ENCODE data around the gene OLIG2. TPM values are rescaled to one million over a fixed set of nuclear protein-coding genes. Genes with fewer than 3 reads are reported as not detected.

OLIG2 gene
- polyA plus RNA-seq, 5 donors = not detected

DNA sequence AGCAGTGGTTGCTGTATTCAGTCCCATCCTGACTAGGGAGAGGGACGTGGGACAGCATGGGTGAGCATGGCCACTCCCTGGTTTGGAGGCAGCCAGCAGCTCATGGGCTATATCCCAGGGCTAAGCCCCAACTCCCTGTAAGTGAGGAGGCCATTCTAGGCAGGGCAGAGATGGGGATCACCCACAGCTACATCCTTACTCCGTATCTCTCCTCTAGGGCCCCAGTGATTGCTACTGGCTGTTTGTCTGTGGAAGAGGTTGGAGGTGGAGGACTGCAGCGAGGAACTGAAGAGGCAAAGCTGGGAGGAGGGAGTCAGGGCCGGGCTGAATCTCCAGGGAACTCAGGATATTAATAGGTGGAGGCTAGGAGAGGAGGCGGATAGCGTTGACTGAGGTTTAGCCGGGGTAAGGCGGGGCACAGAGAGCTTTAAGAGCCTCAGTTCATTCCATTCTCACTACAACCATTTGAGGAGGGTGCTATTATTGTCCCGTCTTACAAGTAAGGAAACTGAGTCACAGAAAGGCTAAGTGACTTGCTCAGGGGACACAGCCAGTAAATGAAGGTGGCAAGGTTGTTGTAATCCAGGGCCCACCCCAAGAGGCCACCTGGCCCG, 6.8 kb downstream of the OLIG2 start:
- no peak for DNase-seq

DNA sequence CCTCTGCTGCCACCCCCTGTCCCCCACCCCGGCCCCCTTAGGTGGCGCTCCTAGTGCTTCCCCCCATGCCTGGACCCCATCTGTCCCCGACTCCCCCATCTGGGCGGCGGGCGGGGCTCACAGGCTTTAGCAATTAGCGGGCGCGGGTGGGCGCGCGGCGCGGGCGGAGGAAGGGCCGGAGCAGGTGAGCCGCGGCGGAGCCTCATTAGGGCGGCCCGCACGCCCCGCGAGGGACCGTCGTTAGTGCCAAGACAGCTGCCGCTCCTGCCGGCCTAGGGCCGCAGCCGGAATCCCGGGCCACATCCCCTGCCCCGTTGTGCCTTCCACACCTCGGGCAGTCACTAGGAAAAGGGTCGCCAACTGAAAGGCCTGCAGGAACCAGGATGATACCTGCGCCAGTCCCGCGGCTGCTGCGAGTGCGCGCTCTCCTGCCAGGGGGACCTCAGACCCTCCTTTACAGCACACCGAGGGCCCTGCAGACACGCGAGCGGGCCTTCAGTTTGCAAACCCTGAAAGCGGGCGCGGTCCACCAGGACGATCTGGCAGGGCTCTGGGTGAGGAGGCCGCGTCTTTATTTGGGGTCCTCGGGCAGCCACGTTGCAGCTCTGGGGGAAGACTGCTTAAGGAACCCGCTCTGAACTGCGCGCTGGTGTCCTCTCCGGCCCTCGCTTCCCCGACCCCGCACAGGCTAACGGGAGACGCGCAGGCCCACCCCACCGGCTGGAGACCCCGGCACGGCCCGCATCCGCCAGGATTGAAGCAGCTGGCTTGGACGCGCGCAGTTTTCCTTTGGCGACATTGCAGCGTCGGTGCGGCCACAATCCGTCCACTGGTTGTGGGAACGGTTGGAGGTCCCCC, 7.6 kb downstream of the OLIG2 start:
- DNase-seq = no peak

DNA sequence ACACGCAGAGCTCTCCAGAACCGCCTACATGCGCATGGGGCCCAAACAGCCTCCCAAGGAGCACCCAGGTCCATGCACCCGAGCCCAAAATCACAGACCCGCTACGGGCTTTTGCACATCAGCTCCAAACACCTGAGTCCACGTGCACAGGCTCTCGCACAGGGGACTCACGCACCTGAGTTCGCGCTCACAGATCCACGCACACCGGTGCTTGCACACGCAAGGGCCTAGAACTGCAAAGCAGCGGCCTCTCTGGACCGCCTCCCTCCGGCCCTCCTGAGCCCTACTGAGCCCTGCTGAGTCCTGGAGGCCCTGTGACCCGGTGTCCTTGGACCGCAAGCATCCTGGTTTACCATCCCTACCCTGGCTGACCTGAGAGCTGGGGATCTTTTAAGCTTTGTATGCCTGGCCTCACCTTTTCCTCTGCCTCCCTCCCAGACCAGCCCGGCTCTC, 8.3 kb downstream of the OLIG2 start:
- DNase-seq = no peak

DNA sequence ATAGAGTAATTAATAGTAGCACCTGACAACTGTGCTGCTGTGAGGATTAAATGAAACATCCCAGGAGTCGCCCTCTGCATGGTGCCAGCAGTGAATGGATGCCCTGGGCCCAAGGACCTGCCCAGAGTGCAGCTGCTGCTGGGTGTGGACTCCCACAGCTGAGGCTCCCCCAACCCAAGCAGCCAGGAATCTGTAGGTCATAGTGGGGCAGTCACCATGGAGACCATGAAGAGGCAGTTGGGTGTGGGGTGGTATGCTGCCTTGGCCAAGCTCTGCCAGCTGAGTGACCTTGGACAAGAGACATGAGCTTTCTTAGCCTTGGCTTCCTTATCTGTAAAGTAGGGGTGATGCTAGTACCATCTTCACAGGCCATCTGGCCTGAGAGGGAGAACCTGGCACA, 9.4 kb downstream of the OLIG2 start:
- DNase-seq = no peak

DNA sequence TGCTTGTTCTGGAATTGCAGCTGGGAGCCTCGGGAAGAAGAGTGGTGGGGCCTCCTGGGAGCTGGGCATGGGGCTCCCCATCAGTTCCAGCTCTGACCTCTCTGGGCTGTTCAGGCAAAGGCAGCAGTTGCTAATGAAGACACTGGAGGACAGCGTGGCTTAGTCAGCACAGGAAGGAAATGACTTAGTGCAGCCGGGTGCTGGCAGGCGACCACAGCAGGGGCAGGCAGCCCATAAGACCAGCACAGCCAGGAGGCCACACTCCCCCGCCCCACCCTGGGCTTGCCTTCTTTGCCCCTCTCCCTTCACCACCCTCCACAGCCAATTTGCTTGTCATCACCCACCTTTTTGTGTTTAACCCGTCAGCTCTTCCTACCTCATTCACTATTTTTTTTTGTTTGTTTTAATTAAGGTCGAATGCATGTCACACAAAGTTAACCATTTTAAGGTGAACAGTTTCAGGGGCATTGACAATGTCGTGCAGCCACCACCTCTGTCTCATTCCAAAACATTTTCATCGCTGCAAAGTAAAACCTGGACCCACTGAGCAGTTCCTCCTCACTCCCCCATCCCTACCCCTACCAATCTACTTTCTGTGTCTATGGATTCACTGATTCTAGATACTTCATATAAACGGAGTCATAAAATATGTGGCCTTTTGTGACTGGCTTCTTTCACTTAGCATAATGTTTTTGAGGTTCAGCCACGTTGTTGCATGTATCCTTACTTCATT, 10.9 kb downstream of the OLIG2 start:
- DNase-seq = no peak

DNA sequence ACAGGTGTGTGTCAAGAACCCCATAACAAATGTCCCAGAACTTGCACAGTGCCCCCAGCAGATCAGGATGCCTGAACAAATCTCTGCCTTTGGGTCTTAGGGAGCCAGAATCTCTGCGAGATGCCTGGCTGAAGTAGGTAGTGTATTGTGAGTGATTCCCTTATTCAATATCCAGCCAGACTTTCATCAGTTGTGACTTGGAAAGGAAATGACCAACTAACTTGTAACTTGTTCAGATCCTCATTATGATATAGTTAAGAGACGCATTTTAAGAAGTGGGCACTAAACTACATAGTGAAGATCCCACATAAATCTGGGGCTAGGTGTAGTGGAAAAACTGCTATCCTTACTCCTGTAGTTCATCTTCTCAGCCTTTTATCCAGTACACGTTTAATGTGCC, 11.8 kb downstream of the OLIG2 start:
- DNase-seq = no peak

DNA sequence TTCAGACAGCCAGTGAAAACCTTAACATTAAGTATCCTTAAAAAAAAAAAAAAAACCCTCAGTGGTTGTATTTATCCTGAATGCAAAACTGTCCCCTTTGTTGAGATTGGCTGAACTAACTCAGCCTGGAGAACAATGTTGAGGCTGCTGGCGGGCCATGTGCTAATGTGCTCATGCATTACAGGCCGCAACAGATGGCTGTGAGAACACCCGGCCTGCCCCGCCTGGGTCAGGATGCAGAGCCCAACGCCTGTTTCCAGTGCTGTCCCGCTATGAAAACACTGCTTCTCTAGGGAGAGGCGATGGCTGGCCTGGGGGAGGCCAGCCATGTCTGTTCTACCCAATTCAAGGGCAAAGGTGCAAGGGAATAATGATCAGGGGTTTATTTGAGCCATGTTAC, 13.8 kb downstream of the OLIG2 start:
- no peak for DNase-seq

DNA sequence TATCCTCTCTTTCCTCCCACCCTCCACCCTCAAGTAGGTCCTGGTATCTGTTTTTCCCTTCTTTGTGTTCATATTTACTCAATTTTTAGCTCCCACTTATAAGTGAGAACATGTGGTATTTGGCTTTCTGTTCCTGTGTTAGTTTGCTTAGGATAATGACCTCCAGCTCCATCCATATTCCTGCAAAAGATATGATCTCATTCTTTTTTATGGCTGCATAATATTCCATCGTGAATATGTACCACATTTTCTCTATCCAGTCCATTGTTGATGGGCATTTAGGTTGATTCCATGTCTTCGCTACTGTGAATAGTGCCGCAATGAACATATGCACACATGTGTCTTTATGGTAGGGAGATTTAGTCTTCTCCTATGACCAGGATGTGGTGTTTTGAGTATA, 14.5 kb downstream of the OLIG2 start:
- no peak for DNase-seq

DNA sequence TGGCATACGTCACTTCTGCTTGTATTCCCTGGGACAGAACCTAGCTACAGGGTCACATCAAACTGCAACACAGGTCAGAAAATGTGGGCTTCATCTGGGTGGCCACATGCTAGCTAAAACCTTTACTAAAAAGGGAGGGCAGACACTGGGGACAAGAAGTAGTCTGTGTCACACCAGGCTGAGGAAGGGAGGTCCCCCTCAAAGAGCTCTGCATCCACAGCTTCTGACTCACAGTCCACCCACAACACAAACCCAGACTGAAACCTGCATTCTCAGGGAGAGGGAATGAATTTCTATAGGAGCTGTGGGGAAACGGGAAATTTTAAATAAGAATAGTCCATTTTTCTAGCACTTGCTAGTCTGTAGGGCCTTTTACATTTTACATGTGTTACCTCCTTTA, 16.2 kb downstream of the OLIG2 start:
- no peak for DNase-seq

DNA sequence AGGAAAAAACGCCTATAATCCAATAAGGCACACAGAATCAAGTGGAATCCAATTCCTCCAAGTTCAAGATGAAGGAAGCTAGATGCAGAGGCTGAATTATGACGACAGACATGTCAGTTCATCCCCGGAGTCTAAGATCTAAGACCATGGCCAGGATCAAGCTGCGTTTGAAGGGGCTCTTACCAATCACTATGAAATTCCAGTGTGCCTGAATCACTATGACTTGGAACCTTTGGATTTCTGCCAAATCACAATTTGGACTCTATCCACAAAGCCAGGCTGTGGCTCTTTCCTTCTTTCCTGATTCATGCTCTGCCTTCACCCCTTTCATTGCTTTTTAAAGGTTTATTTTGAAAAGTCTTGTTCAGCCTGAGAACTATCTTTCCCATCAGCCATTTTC, 17.1 kb downstream of the OLIG2 start:
- no peak for DNase-seq

DNA sequence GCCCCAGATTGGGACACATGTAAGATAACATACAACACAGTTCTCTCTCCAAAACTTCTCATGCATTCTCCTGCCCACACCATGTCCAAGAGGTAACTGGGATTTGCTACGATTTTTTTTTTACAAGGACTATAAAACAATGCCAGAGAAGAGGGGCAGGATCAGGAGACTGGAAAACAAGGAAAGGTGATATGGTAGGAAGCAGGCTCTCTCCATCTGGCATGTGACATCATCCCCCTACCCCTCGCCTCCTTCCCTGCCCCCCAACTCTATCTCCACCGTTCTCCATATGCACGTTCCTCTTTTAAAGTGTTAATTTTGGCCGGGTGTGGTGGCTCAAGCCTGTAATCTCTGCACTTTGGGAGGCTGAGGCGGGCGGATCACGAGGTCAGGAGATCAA, 20.7 kb downstream of the OLIG2 start:
- no peak for DNase-seq

DNA sequence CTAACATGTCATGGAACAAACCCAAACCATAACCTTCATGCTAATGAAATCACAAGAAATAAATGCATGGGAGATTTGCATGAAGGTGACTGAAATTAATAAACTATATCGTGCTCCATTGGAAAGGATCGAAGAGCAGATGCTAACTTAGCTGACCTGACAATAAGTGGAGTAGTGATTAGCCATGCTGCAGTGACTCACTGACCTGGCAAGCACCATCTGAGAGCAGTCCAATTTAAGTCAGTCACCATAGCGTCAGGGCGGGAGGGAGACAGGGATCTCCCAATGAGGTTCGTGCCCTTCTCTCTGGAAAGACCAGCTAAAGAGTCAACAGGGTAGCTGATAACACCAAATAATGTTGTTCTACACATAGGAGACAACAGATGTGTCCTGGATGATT, 21.5 kb downstream of the OLIG2 start:
- no peak for DNase-seq

DNA sequence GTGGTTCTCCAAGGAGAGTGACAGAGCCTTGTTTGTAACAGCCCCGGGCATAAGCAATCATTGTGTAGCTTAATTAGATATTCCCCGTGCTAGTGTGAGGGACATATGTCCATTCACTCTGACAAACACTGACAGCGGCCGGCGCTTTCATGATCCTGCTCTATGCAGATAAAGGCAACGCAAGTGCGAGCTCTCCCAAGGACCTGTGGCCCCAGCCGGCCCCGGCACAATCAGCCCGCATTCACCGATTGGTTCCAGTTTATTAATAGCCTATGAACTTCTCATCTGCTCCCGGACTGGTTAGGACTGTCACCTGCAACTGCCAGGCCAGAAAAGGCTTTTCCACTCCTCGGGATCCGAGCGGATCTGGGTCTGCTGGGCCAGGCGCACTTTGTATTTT, 26.2 kb downstream of the OLIG2 start:
- DNase-seq = no peak

DNA sequence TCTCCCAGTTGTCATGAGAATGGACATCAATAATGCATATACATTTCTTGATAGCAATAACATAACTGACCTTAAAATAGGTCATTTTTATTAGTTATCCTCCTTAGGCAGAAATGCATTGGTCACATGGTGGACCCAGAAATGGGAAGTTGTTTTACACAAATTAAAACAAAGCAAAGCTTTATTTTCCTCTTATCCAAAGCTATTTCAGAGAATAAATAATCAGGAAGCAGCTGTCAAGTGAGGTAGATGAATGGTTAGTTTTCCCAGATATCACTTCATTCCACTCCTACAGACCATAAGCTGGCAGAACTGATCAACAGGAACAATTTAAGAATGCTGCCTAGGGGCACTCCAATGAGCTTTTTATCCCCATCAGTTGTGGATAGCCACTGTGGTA, 28.2 kb downstream of the OLIG2 start:
- DNase-seq = no peak

DNA sequence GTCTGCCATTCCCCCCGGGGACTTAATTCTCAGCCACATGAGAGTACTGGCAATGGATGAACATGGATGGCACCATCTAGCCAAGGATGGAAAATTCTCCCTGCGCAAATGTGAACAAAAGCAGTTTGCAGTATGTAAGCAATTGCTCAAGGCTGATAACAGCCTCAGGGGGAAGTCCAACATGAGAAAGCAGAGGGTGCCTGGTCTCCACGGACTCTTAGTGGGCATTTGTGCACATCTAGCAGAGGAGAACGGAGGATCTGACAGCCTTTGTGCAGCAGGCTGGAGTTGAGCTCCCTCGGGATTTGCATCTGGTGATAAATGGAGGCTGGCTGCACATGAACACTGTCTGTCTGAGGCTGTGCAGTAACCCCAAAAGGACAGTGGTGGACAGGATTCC, 30.3 kb downstream of the OLIG2 start:
- no peak for DNase-seq

DNA sequence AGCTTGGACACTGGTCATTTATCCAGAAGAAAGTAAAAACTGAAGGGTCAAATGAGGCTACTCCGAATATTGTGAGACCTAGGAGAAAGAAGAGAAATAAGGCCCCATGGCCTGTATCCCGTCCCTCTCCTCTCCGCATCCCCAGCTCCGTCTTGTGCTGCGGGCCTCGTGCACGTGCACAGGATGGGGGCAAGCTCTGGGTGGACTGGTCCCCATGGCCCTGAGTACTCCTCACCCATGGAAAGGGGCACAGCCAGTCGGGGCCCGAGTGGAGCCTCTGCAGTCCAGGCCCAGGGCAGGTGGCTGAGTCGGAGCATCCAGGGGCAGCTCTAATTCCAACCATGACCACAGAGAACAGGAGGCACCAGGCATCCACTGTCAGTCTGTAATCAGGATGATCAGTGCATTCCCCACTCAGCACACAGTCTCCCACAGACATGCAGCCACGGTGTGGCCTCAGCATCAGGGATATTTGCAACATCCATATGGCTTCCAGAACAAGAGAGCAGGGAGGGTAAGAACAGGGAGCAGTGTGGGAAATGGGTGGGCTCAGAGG, 31.7 kb downstream of the OLIG2 start:
- DNase-seq = no peak

DNA sequence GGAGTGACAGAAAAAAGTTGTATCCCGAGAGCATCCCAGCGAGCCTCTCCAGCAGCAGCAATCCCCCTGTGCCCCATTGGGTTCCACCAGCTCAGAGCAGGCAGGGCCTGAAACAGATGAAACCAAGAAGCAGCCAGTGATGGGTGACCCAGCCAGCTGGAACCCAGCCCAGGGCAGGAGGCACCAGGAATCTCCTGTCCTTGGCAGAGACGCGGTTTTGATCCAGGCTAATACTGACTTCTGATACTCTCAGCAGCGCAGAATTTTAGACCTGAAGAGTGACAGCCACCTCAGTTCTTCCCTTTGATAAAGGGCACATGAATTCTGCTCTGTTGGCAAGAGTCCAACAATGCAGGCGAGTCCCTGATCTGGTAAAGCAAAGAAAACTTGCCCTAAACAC, 32.8 kb downstream of the OLIG2 start:
- no peak for DNase-seq

DNA sequence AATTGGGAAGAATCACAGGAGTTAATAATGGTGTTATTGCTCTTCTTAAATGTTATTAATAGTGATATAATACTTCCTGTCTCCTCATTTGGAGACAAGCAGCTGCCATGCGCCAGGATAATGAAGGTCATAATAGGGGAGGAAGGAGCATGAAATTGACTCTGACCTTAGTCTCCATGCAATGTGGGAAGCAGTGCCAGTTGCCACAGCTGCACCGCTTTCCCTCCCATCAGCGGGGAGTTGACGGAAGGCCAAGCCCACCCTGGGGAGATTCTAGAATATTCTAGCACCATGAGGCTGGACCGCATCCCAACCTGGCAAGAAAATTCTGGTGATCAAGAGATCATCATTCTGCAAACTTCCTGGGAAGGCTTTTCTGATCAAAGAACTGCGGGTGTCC, 33.2 kb downstream of the OLIG2 start:
- DNase-seq = no peak

DNA sequence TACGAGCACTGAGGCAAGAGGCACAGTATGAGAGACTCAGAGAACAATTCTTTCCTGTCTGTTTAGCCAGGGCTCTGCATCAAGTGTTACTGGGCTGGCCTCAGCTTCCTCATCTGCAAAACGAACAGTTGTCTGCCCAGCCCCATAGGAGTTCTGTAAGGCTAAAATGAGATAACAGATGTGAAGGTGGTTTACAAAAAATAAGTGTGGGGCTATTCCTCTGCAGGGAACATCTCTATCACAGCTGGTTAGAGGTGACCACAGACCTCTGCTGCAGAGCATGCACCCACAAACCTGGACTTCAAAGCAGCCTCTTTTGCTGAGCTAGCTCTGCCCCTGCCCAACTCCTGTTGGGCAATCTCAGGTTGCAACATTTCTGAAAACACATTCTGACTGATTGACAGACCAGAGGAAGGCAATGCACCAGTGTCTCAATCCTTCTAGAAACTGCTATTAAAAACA, 33.7 kb downstream of the OLIG2 start:
- DNase-seq = no peak

DNA sequence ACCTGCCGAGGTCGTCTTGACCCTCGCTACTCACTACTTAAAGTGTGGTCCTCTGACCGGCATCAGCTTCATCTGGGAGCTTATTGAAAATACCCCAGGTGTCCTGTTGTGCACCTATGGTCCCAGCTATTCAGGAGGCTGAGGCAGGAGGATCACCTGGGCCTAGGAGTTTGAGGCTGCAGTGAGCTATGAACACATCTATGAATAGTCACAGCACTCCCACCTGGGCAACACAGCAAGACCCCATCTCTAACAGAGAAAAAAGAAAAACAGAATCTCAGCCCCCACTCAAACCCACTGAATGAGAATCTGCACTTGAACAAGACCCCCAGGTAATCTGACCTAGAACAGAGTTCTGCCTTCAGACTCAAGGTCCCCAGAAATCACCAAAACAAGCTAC, 35.5 kb downstream of the OLIG2 start:
- DNase-seq = no peak

DNA sequence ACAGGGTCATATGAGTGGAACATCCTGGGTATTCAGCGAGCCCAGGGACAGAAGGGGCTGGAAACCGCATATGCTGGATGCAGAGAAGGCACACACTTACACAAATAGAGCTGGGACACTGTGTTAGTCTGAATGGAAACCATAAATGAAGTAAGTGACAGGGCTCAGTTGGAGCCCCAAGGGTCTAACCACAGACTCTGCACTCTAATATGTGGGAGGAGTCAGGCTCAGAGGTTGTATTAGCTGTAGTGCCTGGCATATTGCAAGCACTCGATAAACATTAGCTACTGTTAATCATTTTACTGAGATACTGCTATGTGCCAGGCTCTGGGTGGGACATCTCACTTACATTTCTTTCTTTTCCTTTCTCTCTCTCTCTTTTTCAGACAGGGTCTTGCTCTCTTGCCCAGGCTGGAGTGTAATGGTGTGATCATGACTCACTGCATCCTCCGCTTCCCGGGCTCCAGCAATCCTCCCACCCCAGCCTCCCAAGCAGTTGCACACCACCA, 37.7 kb downstream of the OLIG2 start:
- DNase-seq = no peak

DNA sequence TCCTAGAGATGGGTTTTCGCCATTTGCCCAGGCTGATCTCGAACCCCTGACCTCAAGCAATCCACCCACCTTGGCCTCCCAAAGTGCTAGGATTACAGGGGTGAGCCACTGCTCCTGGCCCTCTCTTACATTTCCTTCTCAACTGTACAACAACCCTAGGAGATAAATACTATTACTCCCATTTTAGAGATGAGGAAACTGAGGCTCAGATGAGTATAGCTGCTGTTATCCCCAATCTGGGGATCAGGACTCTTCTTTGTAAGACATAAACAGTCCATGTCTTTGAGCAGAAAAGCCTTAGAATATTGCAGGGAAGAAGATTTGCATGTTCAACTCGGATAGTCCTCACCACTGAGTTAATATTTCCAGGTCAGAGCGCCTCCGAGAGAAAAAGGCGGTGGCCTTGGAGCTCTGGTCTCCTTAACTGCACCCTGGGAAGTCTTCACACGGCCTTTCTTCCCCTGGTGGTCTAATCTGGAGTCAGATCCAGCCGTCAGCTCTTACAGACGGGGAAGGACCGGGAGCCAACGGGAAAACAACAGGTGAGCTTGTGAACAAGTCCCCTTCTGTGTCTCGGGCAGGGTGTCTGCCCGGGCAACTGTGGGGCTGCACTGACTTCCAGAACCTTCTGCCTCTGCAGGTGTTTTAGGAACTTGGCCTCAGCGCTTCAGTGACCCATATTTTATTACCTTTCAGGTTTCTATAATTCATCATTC, 38.3 kb downstream of the OLIG2 start:
- DNase-seq = no peak
